ENCODE results near the gene SMTNL2. TPM values are rescaled to one million over a fixed set of nuclear protein-coding genes. Genes with fewer than 3 reads are reported as not detected.

Gene SMTNL2
- total and polyA plus RNA-seq, 2 of the 4 experiments (the other 2 are of a cell fraction), result not detected

- H3K4me3 ChIP-seq (ENCODE audit: insufficient read depth, low read depth, low read length), result no peak overlapping the region
- H3K79me1 ChIP-seq (ENCODE audit: low read depth in 1 of 2, low read length in 2 of 2), result no peaks in the 10 kb centered on the region
- no peaks in the 10 kb centered on the region for H4K20me1 ChIP-seq (ENCODE audit: insufficient read depth, low read length)
- H3K4me1 ChIP-seq (ENCODE audit: control insufficient read depth, insufficient read depth, low read length), result peaks cover 1% of the 10 kb centered on the region; the same call in 1 of the 2 replicates
- no peaks in the 10 kb centered on the region for H3K36me3 ChIP-seq (ENCODE audit: control insufficient read depth, insufficient read depth, low read length)
- CTCF ChIA-PET, result no interaction called here
- H3K27me3 ChIP-seq (ENCODE audit: control insufficient read depth, insufficient read depth, low read length), result peaks cover 42% of the 10 kb centered on the region
- intact Hi-C loops (cut with micrococcal nuclease) (no loop called here), dilution Hi-C loops (cut with HindIII; ENCODE audit: low sequenced_read_pairs, unreplicated experiment) (no loop called here), in situ Hi-C loops (cut with MboI; ENCODE audit: low sequenced_read_pairs) (loop anchor here (10.0 kb wide), 1 partner anchor 312 kb away; no protein-coding TSS in a partner anchor)
- peak overlapping the region; percentile 62 for H2BK5ac ChIP-seq (ENCODE audit: low read depth, low read length, poor library complexity, severe bottlenecking)
- no peak overlapping the region for H3K56ac ChIP-seq (ENCODE audit: extremely low read depth, insufficient read depth, low read length)
- TF ChIP-seq CTCF (conservative IDR thresholded peaks at IDR 0.05; ENCODE audit: low read depth, low read length) (no peak), RCOR1 (IDR thresholded peaks at IDR 0.05; ENCODE audit: insufficient replicate concordance, low read length) (no peak), SMC3 (IDR thresholded peaks at IDR 0.05; ENCODE audit: low read depth, low read length) (no peak), POLR2A (IDR thresholded peaks at IDR 0.05; ENCODE audit: low read depth, low read length) (no peak), ELK1 (IDR thresholded peaks at IDR 0.05; ENCODE audit: borderline replicate concordance, low read depth, low read length) (no peak), BHLHE40 (IDR thresholded peaks at IDR 0.05; ENCODE audit: low read depth, low read length) (no peak), FOS (IDR thresholded peaks at IDR 0.05; ENCODE audit: low read depth, low read length) (no peak), RFX5 (IDR thresholded peaks at IDR 0.05; ENCODE audit: low read depth, low read length) (no peak)
- DNase-seq, result no peak
- H3K9me3 ChIP-seq (ENCODE audit: control insufficient read depth, insufficient read depth, low read length), result no peaks in the 10 kb centered on the region
- no peak overlapping the region for H2BK15ac ChIP-seq (ENCODE audit: low read depth, low read length)
- H3K9ac ChIP-seq (ENCODE audit: low read depth, low read length), result no peak overlapping the region
- H3K4me2 ChIP-seq (ENCODE audit: low read depth, low read length), result no peak overlapping the region
- no peak overlapping the region for H4K5ac ChIP-seq (ENCODE audit: low read depth, low read length)
- no peak overlapping the region for H3K4ac ChIP-seq (ENCODE audit: low read depth, low read length)
- H3K9me1 ChIP-seq (ENCODE audit: insufficient read depth, low read length), result no peaks in the 10 kb centered on the region
- no peak overlapping the region for H3K23ac ChIP-seq (ENCODE audit: low read depth, low read length)
- H4K91ac ChIP-seq (ENCODE audit: insufficient read depth, low read depth, low read length), result no peak overlapping the region
- no peak for ATAC-seq (ENCODE audit: low read depth)
- no peak overlapping the region for H2BK120ac ChIP-seq (ENCODE audit: low read depth, low read length)
- no peak overlapping the region for H3K18ac ChIP-seq (ENCODE audit: low read depth, low read length)
- POLR2A ChIA-PET (ENCODE audit: unreplicated experiment), result no interaction called here
- H2BK20ac ChIP-seq (ENCODE audit: low read depth, low read length), result no peak overlapping the region
- H3K14ac ChIP-seq (replicated peaks; ENCODE audit: low read depth, low read length), result no peak overlapping the region
- no TSS peak for BruUV-seq (replicated peaks)
- H2AK9ac ChIP-seq (replicated peaks; ENCODE audit: low read depth, low read length, poor library complexity), result no peak overlapping the region
- WGBS, 2 experiments (ENCODE audit: extremely low coverage in 2 of 2, insufficient read length in 1 of 2), result 100% methylated on average over 1 of the region's 4 CpGs; no CpG with 5 or more reads in 1 of the 2 experiments
- H4K8ac ChIP-seq (ENCODE audit: low read depth in 2 of 2, low read length in 2 of 2), result no peak overlapping the region
- H2AFZ ChIP-seq (replicated peaks; ENCODE audit: low read length, poor library complexity), result no peak overlapping the region
- no peak overlapping the region for H3K27ac ChIP-seq (ENCODE audit: insufficient read depth, low read length)
- no peak overlapping the region for H2AK5ac ChIP-seq (ENCODE audit: low read depth, low read length)
Measured at GRCh38 chr17:4573115-4573514, 11.2 kb upstream of the SMTNL2 start.

Data from IMR-90 (cell line).